Measurements from ENCODE around the gene HSPA9. TPM values are rescaled to one million over a fixed set of nuclear protein-coding genes. Genes with fewer than 3 reads are reported as not detected.

HSPA9 gene
- total RNA-seq: 100 to 1,000 TPM; 148 to 244 (median 192) TPM
- polyA plus RNA-seq: 100 to 1,000 TPM in 2 of 3 donors, 10 to 100 TPM in 1; 75.1 to 136 (median 101) TPM

- H3K4me1 ChIP-seq: peaks cover 0 to 26% (median 17%) of the 10 kb centered on the region in 4 donors
- H3K36me3 ChIP-seq: peaks cover 24 to 34% (median 26%) of the 10 kb centered on the region in 4 donors
- TF ChIP-seq CTCF (IDR thresholded peaks at IDR 0.05) (peak in 1 of 4 experiments; percentile 51), POLR2AphosphoS5 (IDR thresholded peaks at IDR 0.05) (peak; percentile 96 to 99 (median 98)), POLR2A (IDR thresholded peaks at IDR 0.05) (peak; percentile 78 to 92), EP300 (IDR thresholded peaks at IDR 0.05) (peak in 3 of 4 donors; percentile 0 to 79 (median 31))
- H3K27ac ChIP-seq: peak within 1 kb of the TSS; percentile 97 to 100 (median 98)
- no peaks in the 10 kb centered on the region for H3K27me3 ChIP-seq
- peak within 1 kb of the TSS; percentile 84 to 98 (median 92) for H3K4me3 ChIP-seq
- no peaks in the 10 kb centered on the region for H3K9me3 ChIP-seq
- DNase-seq: peak; percentile 99
- intact Hi-C loops (cut with DNase I): loop anchor here (1.0 to 10.0 kb wide), 4 partner anchors 33 to 619 kb away; partner anchors contain the start of genes CTNNA1, ETF1 and SIL1
- 0 to 1% methylated on average over 73 of the region's 73 CpGs for WGBS, 2 donors
Measured at GRCh38 chr5:138575194-138576015, at the start of gene HSPA9. HSPA9 (minus strand) TSS chr5:138575401; CDS start chr5:138575318, 83 bp downstream.

DNA sequence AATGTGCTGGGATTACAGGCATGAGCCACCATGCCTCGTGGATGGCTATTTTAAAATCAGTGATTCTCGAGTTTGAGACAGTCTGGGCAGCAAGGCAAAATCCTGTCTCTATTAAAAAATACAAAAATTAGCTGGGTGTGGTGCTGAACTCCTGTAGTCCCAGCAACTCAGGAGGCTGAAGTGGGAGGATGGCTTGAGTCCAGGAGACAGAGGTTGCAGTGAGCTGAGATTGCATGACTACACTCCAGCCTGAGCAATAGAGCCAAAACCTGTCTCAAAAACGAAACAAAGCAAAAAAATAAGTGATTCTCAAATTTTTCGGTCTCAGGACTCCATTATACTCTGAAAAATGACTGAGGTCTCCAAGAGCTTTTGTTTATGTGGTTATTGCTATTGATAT, 47.9 kb upstream of the HSPA9 start:
- Histone ChIP-seq H3K4me1 (no peaks in the 10 kb centered on the region), H3K27me3 (no peaks in the 10 kb centered on the region), H3K27ac (no peak overlapping the region), H3K36me3 (no peaks in the 10 kb centered on the region), H3K4me3 (no peak overlapping the region), H3K9me3 (no peaks in the 10 kb centered on the region)
- 83 to 85% methylated on average over 4 of the region's 4 CpGs for WGBS, 2 donors
- TF ChIP-seq EP300 (IDR thresholded peaks at IDR 0.05) (no peak), CTCF (IDR thresholded peaks at IDR 0.05) (no peak)
- intact Hi-C loops (cut with DNase I): no loop called here
- DNase-seq: peak; percentile 78

DNA sequence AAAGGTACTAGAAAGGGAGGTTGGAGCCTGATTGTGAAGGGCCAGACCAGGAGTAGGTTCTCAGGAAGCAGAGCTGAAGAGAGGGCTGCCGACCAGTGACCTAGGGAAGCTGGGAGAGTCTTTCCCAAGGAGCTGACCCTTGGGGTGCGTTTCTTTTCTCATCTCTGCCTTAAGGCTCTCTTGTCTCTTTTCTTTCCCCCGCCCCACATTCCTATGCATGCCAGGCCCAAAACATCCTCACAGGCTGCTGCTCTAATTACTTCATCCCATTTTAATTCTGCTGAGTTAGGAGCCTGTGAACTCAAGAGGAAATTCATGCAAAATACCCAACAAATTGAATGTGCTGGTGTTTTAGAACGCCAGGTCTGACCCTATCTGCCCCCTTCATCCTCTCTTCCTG, 46.9 kb upstream of the HSPA9 start:
- Histone ChIP-seq H3K9me3 (no peaks in the 10 kb centered on the region), H3K27ac (no peak overlapping the region), H3K4me3 (no peak overlapping the region), H3K27me3 (no peaks in the 10 kb centered on the region), H3K36me3 (no peaks in the 10 kb centered on the region), H3K4me1 (no peaks in the 10 kb centered on the region)
- no peak for TF ChIP-seq POLR2A (IDR thresholded peaks at IDR 0.05)
- no peak for TF ChIP-seq CTCF (IDR thresholded peaks at IDR 0.05)
- TF ChIP-seq POLR2AphosphoS5 (IDR thresholded peaks at IDR 0.05): no peak
- intact Hi-C loops (cut with DNase I): no loop called here
- no peak for DNase-seq
- 90 to 92% methylated on average over 4 of the region's 4 CpGs for whole genome bisulfite sequencing, 2 donors

DNA sequence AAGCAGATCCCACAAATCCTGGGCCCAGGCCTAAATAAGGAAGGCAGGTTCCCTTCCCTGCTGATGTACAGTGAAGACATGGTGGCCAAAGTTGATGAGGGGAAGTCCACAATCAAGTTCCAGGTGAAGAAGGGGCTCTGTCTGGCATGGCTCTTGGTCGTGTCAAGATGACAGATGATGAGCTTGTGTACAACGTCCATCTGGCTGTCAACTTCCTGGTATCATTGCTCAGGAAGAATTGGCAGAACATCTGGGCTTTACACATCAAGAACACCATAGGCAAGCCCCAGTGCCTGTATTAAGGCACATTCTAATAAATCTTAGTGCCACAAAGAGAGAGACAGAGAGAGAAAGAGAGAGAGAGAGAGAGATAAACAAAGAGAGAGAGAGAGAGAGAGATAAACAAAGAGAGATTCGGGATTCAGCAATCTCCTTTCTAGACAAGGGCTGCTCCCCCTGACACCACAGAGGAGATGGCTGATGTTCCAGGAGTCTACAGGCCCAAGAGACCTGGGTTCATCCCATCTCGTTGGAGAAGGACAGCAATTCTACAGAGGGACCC, 45.5 kb upstream of the HSPA9 start:
- TF ChIP-seq EP300 (IDR thresholded peaks at IDR 0.05): no peak
- no peak for TF ChIP-seq POLR2A (IDR thresholded peaks at IDR 0.05)
- TF ChIP-seq CTCF (IDR thresholded peaks at IDR 0.05): no peak
- TF ChIP-seq POLR2AphosphoS5 (IDR thresholded peaks at IDR 0.05): no peak
- Histone ChIP-seq H3K27ac (no peak overlapping the region), H3K9me3 (no peaks in the 10 kb centered on the region), H3K4me3 (no peak overlapping the region), H3K27me3 (no peaks in the 10 kb centered on the region), H3K4me1 (no peaks in the 10 kb centered on the region), H3K36me3 (no peaks in the 10 kb centered on the region)
- 68 to 76% methylated on average over 4 of the region's 4 CpGs for WGBS, 2 donors
- DNase-seq: no peak
- intact Hi-C loops (cut with DNase I): no loop called here

Data from sigmoid colon (tissue), 7 donors.